ENCODE data around the gene CASZ1. TPM values are rescaled to one million over a fixed set of nuclear protein-coding genes. Genes with fewer than 3 reads are reported as not detected.

CASZ1 gene
- total and polyA plus RNA-seq, 2 experiments from 2014 or later, result 6.2 to 6.7 TPM

GRCh38 chr1:10599194-10599861, 197.1 kb downstream of the CASZ1 start (continued):
- TF ChIP-seq REST (IDR thresholded peaks at IDR 0.05; ENCODE audit: unreplicated experiment) (no peak), JUNB (IDR thresholded peaks at IDR 0.05; ENCODE audit: unreplicated experiment) (no peak), NANOG (IDR thresholded peaks at IDR 0.05; ENCODE audit: borderline replicate concordance) (no peak)

GRCh38 chr1:10598389-10598702, 198.1 kb downstream of the CASZ1 start:
- H3K27ac Mint-ChIP-seq, result no peak overlapping the region

More at GRCh38 chr1:10598389-10598702, 198.1 kb downstream of the CASZ1 start:
- no peak overlapping the region for H3K4me3 Mint-ChIP-seq
- Histone ChIP-seq H3K4me2 (no peak overlapping the region), H3K4me3 (no peak overlapping the region), H3K9me2 (ENCODE audit: insufficient read depth) (no peaks in the 10 kb centered on the region), H2AFZ (no peak overlapping the region), H4K20me1 (replicated peaks; ENCODE audit: insufficient read depth) (peaks cover 3% of the 10 kb centered on the region; the same call in 1 of the 2 replicates), H3K79me2 (replicated peaks; ENCODE audit: insufficient read depth) (no peaks in the 10 kb centered on the region), H3K36me3 (ENCODE audit: insufficient read depth) (peaks cover 5% of the 10 kb centered on the region; the same call in 1 of the 2 replicates), H3K4me1 (ENCODE audit: insufficient read depth) (peaks cover 26% of the 10 kb centered on the region), H3K27me3 (ENCODE audit: insufficient read depth) (no peaks in the 10 kb centered on the region), H3F3A (replicated peaks; ENCODE audit: low read depth) (peaks cover 2% of the 10 kb centered on the region; the same call in 1 of the 2 replicates), H3K27ac (ENCODE audit: low read depth) (no peak overlapping the region)
- H3K9me3 Mint-ChIP-seq, result no peaks in the 10 kb centered on the region
- peaks cover 19% of the 10 kb centered on the region for H3K27me3 Mint-ChIP-seq (ENCODE audit: insufficient read depth, low read depth, poor library complexity)
- TF ChIP-seq CTCF (conservative IDR thresholded peaks at IDR 0.05; ENCODE audit: low read depth in 2 of 2), result peak in 1 of 2 experiments; percentile 50; a peak in 2 of 4 replicates
- no peak for TF ChIP-seq CREB1 (CRISPR knock-in tag; IDR thresholded peaks at IDR 0.05; ENCODE audit: low read depth)
- no peaks in the 10 kb centered on the region for H3K36me3 Mint-ChIP-seq (ENCODE audit: low read depth)
- ATAC-seq (no peak), DNase-seq (ENCODE audit: low spot score) (no peak)
- peaks cover 56% of the 10 kb centered on the region for H3K4me1 Mint-ChIP-seq
